ENCODE data around the gene SYCN. TPM values are rescaled to one million over a fixed set of nuclear protein-coding genes. Genes with fewer than 3 reads are reported as not detected.

SYCN gene
- total and polyA plus RNA-seq, 2 of the 13 experiments (the other 11 are each of a cell fraction or from before 2014, with no cell fraction given), result not detected

DNA sequence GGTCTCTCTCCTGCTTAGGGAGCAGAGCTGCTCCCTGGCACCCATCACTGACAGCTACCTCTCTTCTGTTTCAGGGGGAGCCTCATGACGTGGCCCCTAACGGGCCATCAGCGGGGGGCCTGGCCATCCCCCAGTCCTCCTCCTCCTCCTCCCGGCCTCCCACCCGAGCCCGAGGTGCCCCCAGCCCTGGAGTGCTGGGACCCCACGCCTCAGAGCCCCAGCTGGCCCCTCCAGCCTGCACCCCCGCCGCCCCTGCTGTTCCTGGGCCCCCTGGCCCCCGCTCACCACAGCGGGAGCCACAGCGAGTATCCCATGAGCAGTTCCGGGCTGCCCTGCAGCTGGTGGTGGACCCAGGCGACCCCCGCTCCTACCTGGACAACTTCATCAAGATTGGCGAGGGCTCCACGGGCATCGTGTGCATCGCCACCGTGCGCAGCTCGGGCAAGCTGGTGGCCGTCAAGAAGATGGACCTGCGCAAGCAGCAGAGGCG is 30.5 kb downstream of the SYCN start:
- H3K4me1 ChIP-seq (ENCODE audit: insufficient read depth, low read length), result peaks cover 19% of the 10 kb centered on the region
- WGBS (ENCODE audit: low lambda C conversion rate), result 95% methylated on average over 19 of the region's 25 CpGs
- in situ Hi-C loops (cut with HindIII; ENCODE audit: extremely low pct_ligation_motif_present, low pct_unique_long_range_greater_than_20kb) (no loop called here), intact Hi-C loops (cut with micrococcal nuclease; ENCODE audit: unreplicated experiment) (no loop called here)
- H3K4me2 ChIP-seq (ENCODE audit: low read depth, low read length), result no peak overlapping the region
- DNase-seq (ENCODE audit: low spot score) (no peak), ATAC-seq (no peak), FAIRE-seq (no peak)
- H3K4me3 ChIP-seq (replicated peaks in 1 of 3; ENCODE audit: insufficient read depth in 1 of 3, low read depth in 2 of 3, low read length in 3 of 3), result no peak overlapping the region
- H3K9me3 ChIP-seq (ENCODE audit: low read length), result no peaks in the 10 kb centered on the region
- H2AFZ ChIP-seq (ENCODE audit: low read length), result no peak overlapping the region
- H4K20me1 ChIP-seq (ENCODE audit: insufficient read depth, low read length), result peaks cover 2% of the 10 kb centered on the region; the same call in 1 of the 2 replicates
- no peaks in the 10 kb centered on the region; a peak in 1 of 5 replicates for H3K27me3 ChIP-seq (ENCODE audit: control insufficient read depth in 1 of 2, insufficient read depth in 2 of 2, low read length in 2 of 2)
- TF ChIP-seq, protein P1, sequence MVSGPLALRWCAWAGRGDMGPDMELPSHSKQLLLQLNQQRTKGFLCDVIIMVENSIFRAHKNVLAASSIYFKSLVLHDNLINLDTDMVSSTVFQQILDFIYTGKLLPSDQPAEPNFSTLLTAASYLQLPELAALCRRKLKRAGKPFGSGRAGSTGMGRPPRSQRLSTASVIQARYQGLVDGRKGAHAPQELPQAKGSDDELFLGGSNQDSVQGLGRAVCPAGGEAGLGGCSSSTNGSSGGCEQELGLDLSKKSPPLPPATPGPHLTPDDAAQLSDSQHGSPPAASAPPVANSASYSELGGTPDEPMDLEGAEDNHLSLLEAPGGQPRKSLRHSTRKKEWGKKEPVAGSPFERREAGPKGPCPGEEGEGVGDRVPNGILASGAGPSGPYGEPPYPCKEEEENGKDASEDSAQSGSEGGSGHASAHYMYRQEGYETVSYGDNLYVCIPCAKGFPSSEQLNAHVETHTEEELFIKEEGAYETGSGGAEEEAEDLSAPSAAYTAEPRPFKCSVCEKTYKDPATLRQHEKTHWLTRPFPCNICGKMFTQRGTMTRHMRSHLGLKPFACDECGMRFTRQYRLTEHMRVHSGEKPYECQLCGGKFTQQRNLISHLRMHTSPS (CRISPR knock-in tag; IDR thresholded peaks at IDR 0.05; ENCODE audit: low read depth), result no peak
- peak; percentile 62 for TF ChIP-seq HNRNPK (IDR thresholded peaks at IDR 0.05; ENCODE audit: low read depth, low read length, poor library complexity, severe bottlenecking)
- no peak for TF ChIP-seq PITX1 (CRISPR knock-in tag; IDR thresholded peaks at IDR 0.05)
- no peak for TF ChIP-seq XBP1 (CRISPR knock-in tag; IDR thresholded peaks at IDR 0.05)
- TF ChIP-seq, protein P2, sequence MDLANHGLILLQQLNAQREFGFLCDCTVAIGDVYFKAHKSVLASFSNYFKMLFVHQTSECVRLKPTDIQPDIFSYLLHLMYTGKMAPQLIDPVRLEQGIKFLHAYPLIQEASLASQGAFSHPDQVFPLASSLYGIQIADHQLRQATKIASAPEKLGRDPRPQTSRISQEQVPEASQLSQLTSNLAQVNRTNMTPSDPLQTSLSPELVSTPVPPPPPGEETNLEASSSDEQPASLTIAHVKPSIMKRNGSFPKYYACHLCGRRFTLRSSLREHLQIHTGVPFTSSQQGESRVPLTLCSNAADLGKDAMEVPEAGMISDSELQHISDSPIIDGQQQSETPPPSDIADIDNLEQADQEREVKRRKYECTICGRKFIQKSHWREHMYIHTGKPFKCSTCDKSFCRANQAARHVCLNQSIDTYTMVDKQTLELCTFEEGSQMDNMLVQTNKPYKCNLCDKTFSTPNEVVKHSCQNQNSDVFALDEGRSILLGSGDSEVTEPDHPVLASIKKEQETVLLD (CRISPR knock-in tag; IDR thresholded peaks at IDR 0.05; ENCODE audit: low read depth), result no peak
- CTCF ChIA-PET (ENCODE audit: low intra/inter-chr PET ratio, low total read pairs), result no interaction called here
- H3K9ac ChIP-seq (ENCODE audit: insufficient read depth, low read depth, low read length), result no peak overlapping the region
- H3K27ac ChIP-seq (ENCODE audit: extremely low read length, insufficient read depth, low read length), result no peak overlapping the region
- BruUV-seq (replicated peaks), result no TSS peak
- no peaks in the 10 kb centered on the region for H3K79me2 ChIP-seq (ENCODE audit: insufficient read depth, low read length)
- POLR2A ChIA-PET, result no interaction called here
- peaks cover 15 to 49% of the 10 kb centered on the region in 2 experiments; a peak in 4 of 5 replicates for H3K36me3 ChIP-seq (replicated peaks in 1 of 2; ENCODE audit: control insufficient read depth in 1 of 2, insufficient read depth in 2 of 2, low read length in 2 of 2)
